ENCODE measurements around the gene ABCD3.
"Not testable (repeated sequence)": the region's sequence is repeated elsewhere in the genome, so short reads cannot be mapped to it uniquely, and the experiment has no call there.

ABCD3 gene

DNA sequence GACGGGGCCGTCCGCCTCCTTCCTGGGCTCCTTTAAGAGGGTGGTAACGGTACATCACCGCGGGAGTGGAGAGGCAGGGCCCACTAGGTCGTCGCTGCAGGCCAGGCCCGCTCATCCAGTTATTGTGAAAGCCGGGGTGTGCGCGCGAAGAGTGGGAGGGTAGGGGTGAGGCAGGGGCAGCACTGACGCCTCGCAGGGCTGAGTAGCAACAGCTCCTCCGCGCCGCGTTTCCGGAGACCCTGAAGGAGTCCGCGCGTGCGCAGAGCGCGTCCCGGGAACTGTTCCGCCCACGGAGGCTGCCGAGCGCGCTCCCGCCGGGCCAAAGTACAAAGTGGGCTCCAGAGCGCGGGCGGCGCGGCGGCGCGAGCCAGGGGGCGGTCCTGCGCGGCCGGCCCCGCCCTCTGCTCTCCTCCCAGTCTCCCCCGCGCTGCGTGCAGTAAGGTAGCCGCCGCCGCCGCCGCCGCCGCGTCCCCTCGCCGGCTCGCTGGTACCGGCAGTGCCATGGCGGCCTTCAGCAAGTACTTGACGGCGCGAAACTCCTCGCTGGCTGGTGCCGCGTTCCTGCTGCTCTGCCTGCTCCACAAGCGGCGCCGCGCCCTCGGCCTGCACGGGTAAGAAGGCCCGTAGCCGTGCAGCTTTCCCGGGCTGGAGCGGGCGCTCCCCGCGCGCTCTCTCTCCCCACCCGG is at the start of gene ABCD3:
Gene ABCD3, plus strand, starts transcription at position 412 of the 686 bp plus-strand sequence. Its CDS starts 90 bp downstream, at position 502.
- in situ Hi-C loops (cut with MboI; ENCODE audit: low sequenced_read_pairs): no loop called here

DNA sequence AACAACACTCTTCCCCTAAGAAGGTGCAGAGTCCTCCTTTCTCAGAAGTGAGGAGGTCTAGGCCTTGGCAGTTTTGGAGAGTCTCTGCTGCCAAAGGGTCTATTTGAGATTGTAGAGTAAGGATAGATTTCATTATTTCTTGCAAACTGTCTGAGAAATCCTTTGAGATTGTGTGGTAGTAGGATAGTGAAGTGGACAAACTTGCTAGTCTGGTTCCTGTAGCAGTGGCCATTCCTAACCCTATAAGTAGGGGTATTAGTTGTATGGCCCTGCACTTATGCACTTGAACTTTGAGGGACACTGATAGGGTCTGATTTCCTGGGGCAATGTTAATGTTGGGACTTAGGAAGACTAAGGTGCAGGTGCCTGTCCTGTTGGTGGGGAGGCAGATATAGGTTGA is 45.4 kb upstream of the ABCD3 start:
- in situ Hi-C loops (cut with MboI; ENCODE audit: low sequenced_read_pairs): not testable (repeated sequence)

DNA sequence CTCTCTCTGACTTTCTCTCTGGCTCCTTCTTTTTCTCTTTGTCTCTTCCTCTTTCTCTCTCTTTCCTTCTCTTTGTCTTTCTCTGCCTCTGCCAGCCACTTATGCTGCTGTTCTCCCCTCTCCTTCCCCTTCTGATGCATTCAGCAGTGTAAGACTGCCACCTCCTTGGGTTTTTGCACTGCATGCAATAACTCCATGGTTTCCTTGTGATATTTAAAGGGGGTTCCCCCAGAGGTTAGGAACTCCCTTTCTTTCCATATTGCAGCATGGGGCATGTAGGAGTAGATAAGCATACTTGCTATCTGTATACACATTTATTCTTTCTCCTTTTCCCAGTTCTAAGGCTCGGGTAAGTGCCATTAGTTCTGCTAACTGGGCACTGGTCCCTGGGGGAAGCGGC is 44.9 kb upstream of the ABCD3 start:
- in situ Hi-C loops (cut with MboI; ENCODE audit: low sequenced_read_pairs): not testable (repeated sequence)

DNA sequence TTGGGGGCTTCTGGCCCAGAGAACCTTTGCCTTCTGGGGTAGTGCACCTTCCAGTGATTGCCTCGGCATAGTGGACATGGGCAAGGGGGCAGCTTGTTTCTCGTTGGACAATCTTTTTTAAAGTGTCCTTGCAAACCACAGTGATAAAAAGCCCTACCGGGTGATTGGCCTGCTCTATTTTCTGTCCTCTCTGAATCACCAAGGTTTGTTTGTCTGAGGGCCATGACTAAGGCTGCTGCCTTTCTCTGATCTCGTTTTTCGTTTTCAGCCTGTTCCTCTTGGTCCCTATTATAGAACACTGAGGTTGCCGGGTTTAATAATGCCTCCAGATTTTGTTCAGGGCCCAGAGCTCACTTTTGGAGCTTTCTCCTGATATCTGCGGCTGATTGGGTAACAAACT is 42.5 kb upstream of the ABCD3 start:
- in situ Hi-C loops (cut with MboI; ENCODE audit: low sequenced_read_pairs): not testable (repeated sequence)

DNA sequence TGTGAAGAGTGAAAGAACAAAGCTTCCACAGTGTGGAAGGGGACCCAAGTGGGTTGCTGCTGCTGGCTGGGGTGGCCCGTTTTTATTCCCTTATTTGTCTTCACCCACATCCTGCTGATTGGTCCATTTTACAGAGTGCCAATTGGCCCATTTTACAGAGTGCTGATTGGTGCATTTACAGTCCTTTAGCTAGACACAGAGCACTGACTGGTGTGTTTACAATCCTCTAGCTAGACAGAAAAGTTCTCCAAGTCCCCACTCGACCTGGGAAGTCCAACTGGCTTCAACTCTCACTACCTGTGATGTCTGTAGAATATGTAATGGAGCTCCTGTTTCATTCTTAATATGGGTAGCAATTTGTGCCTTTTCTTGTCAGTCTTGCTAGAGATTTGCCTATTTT is 39.7 kb upstream of the ABCD3 start:
- in situ Hi-C loops (cut with MboI; ENCODE audit: low sequenced_read_pairs): not testable (repeated sequence)

DNA sequence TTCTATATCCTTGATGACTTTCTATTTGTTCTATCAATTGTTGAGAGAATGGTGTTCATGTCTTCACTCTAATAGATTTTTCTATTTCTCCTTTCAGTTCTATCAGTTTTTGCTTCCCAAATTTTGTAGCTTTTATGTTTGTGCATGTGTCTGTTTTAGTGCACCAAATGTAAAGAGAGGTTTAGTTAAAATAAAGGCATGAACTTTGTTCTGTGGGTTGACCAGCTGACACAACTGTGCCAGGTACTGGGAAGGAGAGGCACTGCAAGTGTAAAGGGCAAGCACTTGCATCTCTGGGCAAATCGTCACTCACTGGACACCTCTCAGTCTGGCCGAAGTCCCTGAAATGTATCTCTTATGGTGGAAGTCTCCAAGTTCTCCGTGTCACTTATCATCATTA is 38.6 kb upstream of the ABCD3 start:
- in situ Hi-C loops (cut with MboI; ENCODE audit: low sequenced_read_pairs): no loop called here

DNA sequence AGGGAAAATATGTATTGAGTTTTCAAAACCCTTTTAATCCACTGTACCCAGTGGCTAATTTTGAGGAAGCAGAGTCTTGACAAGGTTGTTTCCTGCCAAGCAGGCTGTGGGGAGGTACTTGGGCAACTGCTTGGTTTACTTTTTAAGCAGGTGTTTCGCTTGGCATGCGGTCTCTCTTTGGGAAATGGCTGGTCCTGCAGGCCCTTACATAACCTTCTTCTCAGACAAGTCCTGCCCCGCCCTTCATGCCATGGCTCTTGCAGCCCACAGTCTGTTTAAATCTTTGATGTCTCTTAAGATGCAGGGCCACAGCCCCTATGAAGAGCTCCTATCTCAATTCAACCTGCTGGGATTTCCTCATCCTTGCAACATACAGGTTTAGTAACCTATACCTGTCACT is 36.0 kb upstream of the ABCD3 start:
- in situ Hi-C loops (cut with MboI; ENCODE audit: low sequenced_read_pairs): no loop called here

DNA sequence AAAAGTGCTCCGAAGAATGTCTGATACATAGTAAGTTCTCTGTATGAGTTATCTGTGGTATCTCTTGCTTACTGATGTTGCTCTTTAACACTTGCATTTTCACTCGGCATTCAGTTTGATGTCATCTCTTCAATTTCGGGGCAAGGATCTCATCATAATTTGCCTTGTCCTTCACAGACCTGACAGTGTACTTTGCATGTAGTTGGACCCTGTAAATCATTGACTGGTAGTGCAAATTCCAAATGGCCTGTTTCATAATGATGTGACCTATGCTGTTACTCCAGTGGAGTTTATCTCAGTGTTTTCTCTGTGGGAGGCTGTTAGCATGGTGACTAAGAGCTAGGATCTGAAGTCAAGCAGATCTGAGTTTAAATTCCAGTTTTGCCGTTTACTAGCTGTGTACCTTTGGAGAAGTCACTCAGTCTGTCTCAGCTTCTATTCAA is 34.2 kb upstream of the ABCD3 start:
- in situ Hi-C loops (cut with MboI; ENCODE audit: low sequenced_read_pairs): no loop called here

DNA sequence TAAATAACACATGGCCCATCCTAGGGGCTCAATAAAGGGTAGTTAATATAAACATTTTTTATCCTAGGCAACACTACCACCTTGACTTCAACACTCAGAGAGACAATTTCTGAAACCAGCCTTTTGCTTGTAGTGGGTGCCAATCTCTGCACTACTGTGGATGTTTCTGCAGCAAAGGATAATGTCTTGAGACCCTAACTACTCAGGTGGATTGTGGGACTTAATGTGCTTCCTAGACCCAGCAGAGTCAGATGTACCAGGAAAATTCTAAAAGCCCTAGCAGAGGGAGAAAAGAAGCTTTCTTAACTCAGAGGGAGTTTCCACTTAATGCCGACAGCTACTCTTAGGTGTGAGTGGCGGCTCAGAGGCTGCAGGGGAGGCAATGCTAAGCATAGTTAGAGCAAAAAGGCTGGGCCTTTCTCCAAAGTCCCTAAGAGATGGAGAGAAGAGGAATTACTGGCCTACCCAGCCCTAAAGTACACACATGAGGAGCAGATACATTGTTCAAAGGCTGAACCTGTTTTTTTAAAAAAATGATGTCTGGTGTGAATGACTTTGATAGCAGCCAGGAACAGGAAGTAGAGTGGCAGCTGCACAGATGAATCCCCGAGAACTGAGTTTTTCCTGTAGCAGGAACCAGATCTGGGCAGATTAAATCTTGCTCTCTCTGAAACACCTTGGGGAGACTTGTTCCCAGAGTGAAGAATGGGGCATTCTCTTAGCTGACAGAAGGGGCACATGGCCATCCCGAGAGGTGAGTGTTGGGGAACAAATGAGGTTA is 33.5 kb upstream of the ABCD3 start:
- in situ Hi-C loops (cut with MboI; ENCODE audit: low sequenced_read_pairs): no loop called here

DNA sequence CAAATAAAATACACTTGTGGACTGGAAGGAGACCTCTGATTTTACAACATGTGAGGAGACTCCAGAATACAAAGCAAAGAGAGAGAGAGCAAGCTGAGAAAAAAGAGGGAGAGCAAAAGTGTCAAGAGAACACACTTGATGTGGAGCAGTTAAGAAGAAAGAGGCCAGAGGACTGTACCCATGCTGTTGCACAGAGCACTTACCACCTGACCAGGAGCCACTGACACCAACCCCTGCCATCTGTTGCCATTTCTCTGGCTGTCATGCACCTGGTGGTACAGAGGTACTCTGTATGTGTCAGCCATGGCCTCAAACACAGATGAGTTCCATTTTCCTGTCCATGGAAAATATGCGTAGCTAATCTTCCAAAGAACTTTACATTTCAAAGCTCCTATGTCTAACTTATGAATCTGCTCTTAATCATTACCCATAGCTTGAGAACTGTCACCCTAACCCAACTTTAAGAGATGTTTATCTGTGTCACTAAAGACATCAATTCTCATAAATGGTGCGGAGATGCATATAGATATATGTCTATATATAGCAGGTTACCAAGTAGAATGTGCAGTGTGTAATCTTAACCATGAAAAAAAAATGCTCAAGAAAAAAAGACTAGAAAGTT is 32.8 kb upstream of the ABCD3 start:
- in situ Hi-C loops (cut with MboI; ENCODE audit: low sequenced_read_pairs): no loop called here

DNA sequence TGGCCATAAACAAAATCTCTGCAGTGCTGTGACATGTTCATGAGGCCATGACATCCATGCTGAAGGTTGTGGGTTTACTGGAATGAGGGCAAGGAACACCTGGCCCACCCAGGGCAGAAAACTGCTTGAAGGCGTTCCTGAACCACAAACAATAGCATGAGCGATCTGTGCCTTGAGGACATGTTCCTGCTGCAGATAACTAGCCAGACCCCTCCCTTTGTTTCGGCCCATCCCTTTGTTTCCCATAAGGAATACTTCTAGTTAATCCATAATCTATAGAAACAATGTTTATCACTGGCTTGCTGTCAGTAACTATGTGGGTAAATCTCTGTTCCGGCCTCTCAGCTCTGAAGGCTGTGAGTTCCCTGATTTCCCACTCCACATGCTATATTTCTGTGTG is 28.9 kb upstream of the ABCD3 start:
- in situ Hi-C loops (cut with MboI; ENCODE audit: low sequenced_read_pairs): no loop called here

DNA sequence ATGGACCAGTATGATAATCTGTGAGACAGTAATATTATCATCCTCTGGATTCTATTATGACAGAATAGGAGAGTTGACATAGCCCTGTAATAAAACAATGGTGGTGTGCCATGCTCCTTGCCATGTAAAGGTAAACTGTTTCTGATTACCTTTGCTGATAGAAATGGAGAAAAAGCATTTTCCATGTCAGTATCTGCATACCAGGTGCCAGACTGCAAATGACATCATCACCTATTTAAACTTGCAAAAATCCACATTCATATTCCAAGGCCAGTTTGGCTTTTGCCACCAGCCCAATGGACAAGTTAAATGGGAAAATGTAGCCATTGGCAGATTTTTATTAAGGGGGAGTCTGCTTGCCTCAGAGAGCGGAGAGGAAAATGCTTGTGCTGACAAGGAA is 23.9 kb upstream of the ABCD3 start:
- in situ Hi-C loops (cut with MboI; ENCODE audit: low sequenced_read_pairs): no loop called here

DNA sequence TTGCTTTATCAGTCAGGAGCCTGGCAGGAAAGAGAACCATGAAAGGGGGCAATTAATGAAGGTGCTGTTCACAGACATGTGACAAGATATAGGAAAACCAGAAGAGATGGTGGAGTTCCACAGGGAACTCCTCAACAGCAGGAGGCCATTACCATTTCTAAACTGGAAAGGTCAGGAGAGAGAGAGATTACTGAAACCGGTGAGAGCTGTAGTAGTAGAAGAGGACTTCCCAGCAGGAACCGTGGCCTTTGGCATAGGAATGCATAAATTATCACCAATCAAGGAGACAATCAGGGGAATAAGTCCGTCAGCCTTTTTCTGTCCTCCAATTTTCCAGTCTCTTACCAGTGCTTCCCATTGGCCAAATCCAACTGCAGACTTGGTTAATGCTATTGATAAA is 23.0 kb upstream of the ABCD3 start:
- in situ Hi-C loops (cut with MboI; ENCODE audit: low sequenced_read_pairs): no loop called here

DNA sequence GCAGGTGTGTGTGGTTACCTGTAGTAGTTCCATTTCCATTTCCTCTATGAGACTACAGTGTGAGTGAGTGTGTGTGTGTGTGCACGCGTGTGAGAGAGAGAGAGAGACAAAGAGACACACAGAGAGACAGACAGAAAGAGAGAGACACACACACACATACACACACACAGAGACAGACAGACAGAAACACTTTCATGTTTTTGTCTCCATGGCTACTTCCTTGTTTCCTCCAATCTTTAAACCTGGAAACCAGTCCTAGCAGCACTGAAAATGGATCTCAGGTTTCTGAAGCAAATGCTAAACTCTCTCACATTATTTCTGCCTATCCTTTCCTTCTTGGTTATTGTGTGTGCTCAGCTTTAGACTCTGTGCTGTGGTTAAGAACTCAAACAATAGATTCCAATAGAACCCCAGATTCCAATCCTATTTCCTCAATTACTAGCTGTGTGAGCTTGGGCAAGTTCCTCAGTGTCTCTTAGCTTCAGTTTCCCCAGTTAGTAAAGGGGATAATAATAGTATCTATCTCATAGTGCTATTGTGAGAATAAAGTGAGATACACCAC is 22.4 kb upstream of the ABCD3 start:
- in situ Hi-C loops (cut with MboI; ENCODE audit: low sequenced_read_pairs): no loop called here

DNA sequence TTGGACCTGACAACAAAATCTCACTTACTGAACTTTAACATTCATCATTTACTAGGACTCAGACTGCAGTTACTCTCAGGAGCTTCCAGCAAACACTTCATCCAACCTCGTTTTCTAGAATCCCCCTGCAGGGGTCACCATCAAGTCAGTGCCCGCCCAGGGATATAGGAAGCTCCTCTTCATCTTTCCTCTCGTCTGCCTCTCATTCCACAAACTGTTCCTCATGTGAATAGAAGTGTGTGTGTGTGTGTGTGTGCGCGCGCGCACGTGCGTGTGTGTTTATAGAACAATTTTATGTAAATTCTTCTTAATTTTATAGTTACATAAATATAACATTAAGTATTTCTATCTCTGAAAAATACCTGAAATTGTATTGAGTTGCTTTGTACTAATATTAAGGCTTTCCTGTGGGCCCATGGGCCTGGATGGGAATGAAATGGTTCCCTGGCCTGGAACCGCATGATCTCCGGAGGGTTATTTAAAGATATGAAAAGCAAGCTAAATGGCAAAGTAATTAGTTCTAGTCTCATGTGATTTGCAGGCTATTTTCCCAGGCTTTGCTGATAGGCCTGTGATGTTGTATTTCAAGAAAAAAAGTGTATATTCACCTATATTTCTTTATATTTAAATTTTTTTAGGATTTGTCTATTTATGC is 21.7 kb upstream of the ABCD3 start:
- in situ Hi-C loops (cut with MboI; ENCODE audit: low sequenced_read_pairs): no loop called here

DNA sequence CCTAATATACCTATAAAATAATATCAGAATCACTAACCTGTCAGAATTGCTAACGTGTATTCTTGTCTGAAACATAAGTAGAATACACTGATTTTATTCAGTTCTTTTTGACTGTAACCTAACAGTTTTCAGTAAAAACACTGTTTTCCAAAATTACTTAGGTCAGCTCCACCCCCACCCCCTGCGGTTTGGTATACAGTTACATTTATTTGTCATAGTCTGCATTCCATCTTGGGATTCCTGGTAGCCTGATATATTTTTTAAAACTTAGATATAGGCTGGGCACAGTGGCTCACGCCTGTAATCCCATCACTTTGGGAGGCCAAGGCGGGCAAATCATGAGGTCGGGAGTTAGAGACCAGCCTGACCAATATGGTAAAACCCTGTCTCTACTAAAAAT is 19.8 kb upstream of the ABCD3 start:
- in situ Hi-C loops (cut with MboI; ENCODE audit: low sequenced_read_pairs): no loop called here

DNA sequence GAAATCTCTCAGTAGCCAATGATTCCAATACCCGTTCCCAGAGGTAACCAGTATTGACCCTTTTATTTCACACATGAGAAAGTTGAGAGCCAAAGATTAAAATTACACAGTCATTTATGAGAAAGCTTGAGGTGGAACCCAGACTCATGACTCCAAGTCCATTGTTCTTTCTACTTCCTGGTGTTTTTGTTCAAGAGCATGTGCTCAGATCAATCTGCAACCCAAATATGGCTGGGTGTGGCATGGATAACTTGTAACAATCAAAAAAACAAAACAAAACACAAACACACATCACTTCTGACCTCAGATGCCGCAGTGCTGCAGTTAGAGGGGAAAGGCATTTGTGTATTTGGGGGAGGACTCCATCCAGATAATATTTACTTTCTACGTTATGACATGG is 18.7 kb upstream of the ABCD3 start:
- in situ Hi-C loops (cut with MboI; ENCODE audit: low sequenced_read_pairs): no loop called here

DNA sequence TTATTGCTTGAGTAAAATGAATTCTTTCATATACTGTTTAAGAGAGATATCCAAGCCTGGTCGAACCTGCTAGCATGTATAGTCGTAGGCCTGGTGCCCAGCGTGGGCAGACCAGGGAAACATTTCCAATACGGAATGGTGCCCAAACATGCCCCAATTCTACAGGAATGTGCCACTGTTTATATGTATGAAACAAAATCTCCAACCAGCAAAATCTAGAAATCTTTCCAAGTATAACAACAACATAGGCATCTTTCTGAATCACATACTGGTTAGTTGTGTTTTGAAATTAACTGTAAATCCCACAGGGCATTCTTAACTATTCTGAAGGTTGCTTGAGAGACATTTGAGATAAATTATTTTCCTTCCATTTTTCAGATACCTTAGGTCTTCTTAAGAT is 17.0 kb upstream of the ABCD3 start:
- in situ Hi-C loops (cut with MboI; ENCODE audit: low sequenced_read_pairs): no loop called here

DNA sequence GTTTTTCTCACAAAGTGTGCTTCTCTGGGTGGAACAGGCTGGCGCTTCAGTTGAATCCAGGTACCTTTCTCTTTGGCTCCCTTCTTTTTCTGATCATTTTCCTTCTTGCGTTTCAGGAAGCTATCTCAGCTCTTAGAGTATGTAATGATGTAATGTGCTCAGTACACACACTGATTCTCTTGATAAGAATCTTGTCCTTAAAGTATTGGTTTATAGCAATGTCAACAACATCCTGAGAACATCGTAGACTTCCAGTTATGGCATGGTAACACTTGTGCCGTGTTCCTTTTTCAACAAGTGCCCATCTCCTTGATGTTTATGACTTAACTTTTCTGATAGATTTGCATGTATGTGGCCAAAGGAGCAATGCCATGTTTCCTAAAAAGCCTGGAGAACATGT is 11.7 kb upstream of the ABCD3 start:
- in situ Hi-C loops (cut with MboI; ENCODE audit: low sequenced_read_pairs): no loop called here

DNA sequence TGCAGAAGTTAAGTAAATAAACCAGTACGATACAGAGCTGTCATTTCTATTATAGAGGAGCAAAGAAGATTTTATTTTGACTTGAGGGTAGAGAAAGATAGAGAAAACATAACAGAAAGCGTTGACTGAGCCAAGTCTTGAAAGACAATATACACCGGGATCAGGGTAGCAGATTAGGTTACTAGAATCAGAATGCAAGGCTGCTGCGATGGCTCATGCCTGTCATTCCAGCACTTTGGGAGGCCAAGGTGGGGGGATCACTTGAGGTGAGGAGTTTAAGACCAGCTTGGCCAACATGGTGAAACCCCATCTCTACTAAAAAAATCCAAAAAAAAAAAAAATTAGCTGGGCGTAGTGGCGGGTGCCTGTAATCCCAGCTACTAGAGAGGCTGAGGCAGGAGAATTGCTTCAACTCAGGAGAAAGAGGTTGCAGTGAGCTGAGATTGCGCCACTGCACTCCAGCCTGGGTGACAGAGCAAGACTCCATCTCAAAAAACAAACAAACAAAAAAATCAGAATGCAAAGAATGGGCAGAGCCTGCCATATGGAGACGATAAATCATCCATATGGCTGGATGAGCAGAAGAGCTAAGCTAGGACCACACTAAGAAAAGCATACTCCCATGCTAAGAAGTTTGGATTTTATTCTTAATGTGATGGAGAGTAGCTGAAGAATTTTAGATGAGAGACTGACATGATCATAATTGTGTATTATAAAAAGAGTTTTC is 9.9 kb upstream of the ABCD3 start:
- in situ Hi-C loops (cut with MboI; ENCODE audit: low sequenced_read_pairs): no loop called here

DNA sequence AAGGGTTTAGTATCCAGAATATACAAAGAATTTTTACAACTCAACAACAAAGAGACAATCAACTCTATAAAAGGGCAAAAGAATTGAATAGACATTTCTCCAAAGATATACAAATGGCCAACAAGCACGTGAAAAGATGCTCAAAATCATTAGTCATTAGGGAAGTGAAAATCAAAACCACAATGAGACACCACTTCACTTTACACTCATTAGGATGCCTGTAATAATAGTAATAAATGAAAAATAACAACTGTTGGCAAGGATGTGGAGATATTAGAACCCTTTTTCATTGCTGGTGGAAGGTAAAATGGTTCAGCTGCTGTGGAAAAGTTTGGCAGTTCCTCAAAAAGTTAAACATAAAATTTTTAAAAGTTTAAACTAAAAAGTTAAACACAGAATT is 7.0 kb upstream of the ABCD3 start:
- in situ Hi-C loops (cut with MboI; ENCODE audit: low sequenced_read_pairs): no loop called here
